Spleen (tissue), 7 donors: Measurements from ENCODE around the gene NMNAT2.

ENCODE experiments used
- CTCF ChIP-seq, 11 experiments: fragments of 200-600 bp in 7 of 11; fragments of 450-650 bp in 4 of 11; sonication (generic) in 4 of 11; IDR thresholded peaks in 8 of 11; conservative IDR thresholded peaks in 3 of 11; 1 replicate in 7 of 11; 2 replicates in 4 of 11; pipeline versions ENCODE4 v1.4.0 to v1.8.0; 2016 to 2021; ENCODE audit warnings: antibody characterized with exemption in 11 of 11, inconsistent platforms in 4 of 11, mild to moderate bottlenecking in 1 of 11
- POLR2A ChIP-seq, 3 donors: fragments of 450-650 bp; IDR thresholded peaks; one replicate each; pipeline ENCODE4 v1.5.1; 2017; ENCODE audit warnings: antibody characterized with exemption in 3 of 3, mild to moderate bottlenecking in 1 of 3
- POLR2AphosphoS5 ChIP-seq, 3 donors: sonication (generic); formaldehyde crosslinking; IDR thresholded peaks; one replicate each; pipeline ENCODE4 v1.5.1; 2017; ENCODE audit warnings: antibody characterized with exemption in 3 of 3
- donor health status: DM: no; HTN: no; CAD: no; lungs with moderate emphysema.
- donor health status: DM: no; HTN: no; CAD: no.
- donor health status: DM: no; HTN: no; CAD: no.

GRCh38 chr1:183366116-183366515 is 52.1 kb downstream of the NMNAT2 start:
- TF ChIP-seq CTCF (IDR thresholded peaks at IDR 0.05 in 8 of 11, conservative IDR thresholded peaks at IDR 0.05 in 3 of 11) (no peak), POLR2A (IDR thresholded peaks at IDR 0.05) (no peak), POLR2AphosphoS5 (IDR thresholded peaks at IDR 0.05) (no peak)
